Measurements from ENCODE around the gene ATG4A.

ATG4A gene

DNA sequence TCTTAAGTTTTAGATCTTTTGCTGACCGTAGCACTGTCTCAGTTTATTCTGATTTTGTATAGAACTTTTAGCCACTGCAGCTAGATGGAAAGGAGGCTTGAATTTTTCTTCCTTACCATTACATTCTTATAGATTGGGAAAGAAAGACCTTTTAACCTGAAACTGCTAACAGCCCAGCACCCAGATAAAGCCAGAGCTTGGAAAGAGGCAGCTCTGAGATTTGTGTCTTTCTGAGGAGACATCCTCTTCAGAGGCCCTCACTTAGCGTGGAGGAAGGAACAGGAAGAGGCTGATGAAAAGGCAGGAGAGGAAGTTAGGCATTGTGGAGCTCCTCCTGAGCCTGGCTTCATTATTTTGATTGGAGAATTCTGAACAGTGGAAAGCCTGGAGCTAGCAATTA lies 35.1 kb downstream of the ATG4A start:
- no peak overlapping the region for H3K27ac ChIP-seq (ENCODE audit: low read length)
- no peaks in the 10 kb centered on the region for H3K36me3 ChIP-seq (ENCODE audit: insufficient read depth, low read depth, low read length)
- no peak overlapping the region for H3K9ac ChIP-seq (ENCODE audit: low read depth, low read length)
- H3K27me3 ChIP-seq (ENCODE audit: insufficient read depth, low read length), result no peaks in the 10 kb centered on the region
- H3K4me1 ChIP-seq (ENCODE audit: insufficient read depth, low read length), result peaks cover 14% of the 10 kb centered on the region; the same call in 1 of the 2 replicates
- no peak overlapping the region for H3K4me3 ChIP-seq (ENCODE audit: low read length)
- no peaks in the 10 kb centered on the region for H3K9me3 ChIP-seq (ENCODE audit: insufficient read depth, low read depth, low read length)

DNA sequence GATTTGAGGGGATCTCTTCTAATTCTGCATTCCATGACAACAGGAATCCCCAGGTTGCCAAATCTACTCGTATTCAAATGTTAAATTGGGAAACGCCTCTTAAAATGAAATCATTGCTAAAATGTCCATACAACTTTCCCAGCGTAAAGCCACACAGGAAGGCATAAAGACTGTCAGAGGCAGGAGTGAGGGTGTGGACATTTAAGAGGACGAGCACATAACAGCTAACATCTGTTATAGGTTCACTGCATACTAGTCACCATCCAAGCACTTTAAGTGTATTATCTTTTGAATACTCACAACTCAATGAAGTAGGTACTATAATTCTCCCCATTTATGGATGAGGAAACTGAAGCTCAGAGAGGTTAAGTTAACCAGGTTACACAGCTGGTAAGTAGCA lies 35.6 kb downstream of the ATG4A start:
- no peak overlapping the region for H3K4me3 ChIP-seq (ENCODE audit: low read length)

GRCh38 chrX:108130889-108131288 lies 39.3 kb downstream of the ATG4A start:
- Histone ChIP-seq H3K27me3 (ENCODE audit: insufficient read depth, low read length) (no peaks in the 10 kb centered on the region), H3K4me3 (ENCODE audit: low read length) (no peak overlapping the region)

More for the DNA sequence above, 35.6 kb downstream of the ATG4A start:
- Histone ChIP-seq H3K4me1 (ENCODE audit: insufficient read depth, low read length) (peaks cover 14% of the 10 kb centered on the region; the same call in 1 of the 2 replicates), H3K27me3 (ENCODE audit: insufficient read depth, low read length) (no peaks in the 10 kb centered on the region), H3K9me3 (ENCODE audit: insufficient read depth, low read depth, low read length) (no peaks in the 10 kb centered on the region), H3K9ac (ENCODE audit: low read depth, low read length) (no peak overlapping the region), H3K27ac (ENCODE audit: low read length) (no peak overlapping the region), H3K36me3 (ENCODE audit: insufficient read depth, low read depth, low read length) (no peaks in the 10 kb centered on the region)

GRCh38 chrX:108131471-108131870 lies 39.9 kb downstream of the ATG4A start:
- no peak overlapping the region for H3K9ac ChIP-seq (ENCODE audit: low read depth, low read length)
- no peaks in the 10 kb centered on the region for H3K36me3 ChIP-seq (ENCODE audit: insufficient read depth, low read depth, low read length)
- H3K4me3 ChIP-seq (ENCODE audit: low read length), result no peak overlapping the region
- H3K9me3 ChIP-seq (ENCODE audit: insufficient read depth, low read depth, low read length), result no peaks in the 10 kb centered on the region
- peaks cover 9% of the 10 kb centered on the region; the same call in 1 of the 2 replicates for H3K4me1 ChIP-seq (ENCODE audit: insufficient read depth, low read length)
- no peak overlapping the region for H3K27ac ChIP-seq (ENCODE audit: low read length)
- no peaks in the 10 kb centered on the region for H3K27me3 ChIP-seq (ENCODE audit: insufficient read depth, low read length)

More at GRCh38 chrX:108130889-108131288, 39.3 kb downstream of the ATG4A start:
- peaks cover 14% of the 10 kb centered on the region; the same call in 1 of the 2 replicates for H3K4me1 ChIP-seq (ENCODE audit: insufficient read depth, low read length)
- no peak overlapping the region for H3K9ac ChIP-seq (ENCODE audit: low read depth, low read length)
- H3K9me3 ChIP-seq (ENCODE audit: insufficient read depth, low read depth, low read length), result no peaks in the 10 kb centered on the region
- no peak overlapping the region for H3K27ac ChIP-seq (ENCODE audit: low read length)
- H3K36me3 ChIP-seq (ENCODE audit: insufficient read depth, low read depth, low read length), result no peaks in the 10 kb centered on the region

- no peak overlapping the region for H3K9ac ChIP-seq (ENCODE audit: low read depth, low read length)
- no peaks in the 10 kb centered on the region for H3K36me3 ChIP-seq (ENCODE audit: insufficient read depth, low read depth, low read length)
- no peak overlapping the region for H3K4me3 ChIP-seq (ENCODE audit: low read length)
- no peaks in the 10 kb centered on the region for H3K27me3 ChIP-seq (ENCODE audit: insufficient read depth, low read length)
- no peak overlapping the region for H3K27ac ChIP-seq (ENCODE audit: low read length)
- no peaks in the 10 kb centered on the region for H3K9me3 ChIP-seq (ENCODE audit: insufficient read depth, low read depth, low read length)
- peaks cover 4% of the 10 kb centered on the region; the same call in 1 of the 2 replicates for H3K4me1 ChIP-seq (ENCODE audit: insufficient read depth, low read length)
Measured at GRCh38 chrX:108132034-108132433, 40.5 kb downstream of the ATG4A start.

- Histone ChIP-seq H3K4me1 (ENCODE audit: insufficient read depth, low read length) (no peaks in the 10 kb centered on the region), H3K27ac (ENCODE audit: low read length) (no peak overlapping the region), H3K4me3 (ENCODE audit: low read length) (no peak overlapping the region), H3K9ac (ENCODE audit: low read depth, low read length) (no peak overlapping the region), H3K9me3 (ENCODE audit: insufficient read depth, low read depth, low read length) (no peaks in the 10 kb centered on the region), H3K36me3 (ENCODE audit: insufficient read depth, low read depth, low read length) (no peaks in the 10 kb centered on the region), H3K27me3 (ENCODE audit: insufficient read depth, low read length) (no peaks in the 10 kb centered on the region)
Measured at GRCh38 chrX:108132876-108133275, 41.3 kb downstream of the ATG4A start.

DNA sequence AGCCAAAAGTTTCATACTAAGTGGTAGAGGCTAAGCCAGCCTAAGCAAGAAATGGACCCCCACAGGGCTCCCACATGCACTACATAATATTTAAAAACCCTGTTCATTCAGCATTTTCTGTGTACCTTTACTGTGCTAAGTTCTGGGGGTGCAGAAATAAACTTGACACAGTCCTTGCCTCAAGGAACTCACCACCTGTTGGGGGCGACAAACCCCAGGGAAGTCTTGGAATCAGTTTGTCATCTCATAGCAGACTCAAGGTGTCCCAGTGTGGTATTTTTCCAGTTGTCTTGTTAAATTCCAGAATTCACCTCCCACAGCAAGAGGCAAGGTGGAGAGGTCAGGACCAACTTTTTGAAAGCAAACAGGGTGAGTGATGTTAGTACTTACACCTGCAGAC lies 43.1 kb downstream of the ATG4A start:
- Histone ChIP-seq H3K36me3 (ENCODE audit: insufficient read depth, low read depth, low read length) (no peaks in the 10 kb centered on the region), H3K4me3 (ENCODE audit: low read length) (no peak overlapping the region)

GRCh38 chrX:108138814-108139702 lies 47.5 kb downstream of the ATG4A start:
- H3K9me3 ChIP-seq (ENCODE audit: insufficient read depth, low read depth, low read length), result no peaks in the 10 kb centered on the region

More for the DNA sequence above, 43.1 kb downstream of the ATG4A start:
- H3K4me1 ChIP-seq (ENCODE audit: insufficient read depth, low read length), result no peaks in the 10 kb centered on the region
- no peaks in the 10 kb centered on the region for H3K27me3 ChIP-seq (ENCODE audit: insufficient read depth, low read length)
- H3K27ac ChIP-seq (ENCODE audit: low read length), result no peak overlapping the region
- no peaks in the 10 kb centered on the region for H3K9me3 ChIP-seq (ENCODE audit: insufficient read depth, low read depth, low read length)
- H3K9ac ChIP-seq (ENCODE audit: low read depth, low read length), result no peak overlapping the region

GRCh38 chrX:108148524-108148923 lies 56.9 kb downstream of the ATG4A start:
- H3K4me3 ChIP-seq (ENCODE audit: low read length), result no peak overlapping the region
- no peaks in the 10 kb centered on the region for H3K36me3 ChIP-seq (ENCODE audit: insufficient read depth, low read depth, low read length)
- H3K9ac ChIP-seq (ENCODE audit: low read depth, low read length), result no peak overlapping the region
- H3K27ac ChIP-seq (ENCODE audit: low read length), result no peak overlapping the region
- H3K9me3 ChIP-seq (ENCODE audit: insufficient read depth, low read depth, low read length), result no peaks in the 10 kb centered on the region
- no peaks in the 10 kb centered on the region for H3K4me1 ChIP-seq (ENCODE audit: insufficient read depth, low read length)
- H3K27me3 ChIP-seq (ENCODE audit: insufficient read depth, low read length), result no peaks in the 10 kb centered on the region

More at GRCh38 chrX:108138814-108139702, 47.5 kb downstream of the ATG4A start:
- Histone ChIP-seq H3K36me3 (ENCODE audit: insufficient read depth, low read depth, low read length) (no peaks in the 10 kb centered on the region), H3K4me3 (ENCODE audit: low read length) (no peak overlapping the region), H3K27ac (ENCODE audit: low read length) (no peak overlapping the region), H3K27me3 (ENCODE audit: insufficient read depth, low read length) (no peaks in the 10 kb centered on the region), H3K9ac (ENCODE audit: low read depth, low read length) (no peak overlapping the region), H3K4me1 (ENCODE audit: insufficient read depth, low read length) (no peaks in the 10 kb centered on the region)

DNA sequence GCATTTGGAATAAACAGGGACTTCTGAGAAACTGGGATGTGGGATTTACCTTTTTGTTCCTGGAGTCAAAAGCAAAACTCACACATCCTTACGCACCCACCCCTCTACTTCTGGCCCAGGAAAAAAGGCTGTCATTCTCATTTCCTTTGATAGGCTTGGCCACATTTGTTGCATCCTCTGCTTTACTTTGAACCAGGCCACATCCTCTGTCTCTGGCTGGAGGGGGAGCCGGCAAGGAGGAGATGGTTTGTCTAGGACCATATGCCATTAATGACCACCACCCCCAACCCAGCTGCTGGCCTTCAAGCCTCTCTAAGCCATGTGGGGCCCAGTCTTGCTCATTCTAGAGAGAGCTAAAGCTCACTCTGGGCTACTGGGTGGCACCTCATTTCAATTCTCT lies 64.5 kb downstream of the ATG4A start:
- no peaks in the 10 kb centered on the region for H3K36me3 ChIP-seq (ENCODE audit: insufficient read depth, low read depth, low read length)

GRCh38 chrX:108156934-108157466 lies 65.4 kb downstream of the ATG4A start:
- H3K4me1 ChIP-seq (ENCODE audit: insufficient read depth, low read length), result no peaks in the 10 kb centered on the region
- no peak overlapping the region for H3K9ac ChIP-seq (ENCODE audit: low read depth, low read length)
- H3K27me3 ChIP-seq (ENCODE audit: insufficient read depth, low read length), result no peaks in the 10 kb centered on the region
- H3K4me3 ChIP-seq (ENCODE audit: low read length), result no peak overlapping the region
- H3K9me3 ChIP-seq (ENCODE audit: insufficient read depth, low read depth, low read length), result no peaks in the 10 kb centered on the region
- H3K27ac ChIP-seq (ENCODE audit: low read length), result no peak overlapping the region
- no peaks in the 10 kb centered on the region for H3K36me3 ChIP-seq (ENCODE audit: insufficient read depth, low read depth, low read length)

More for the DNA sequence above, 64.5 kb downstream of the ATG4A start:
- Histone ChIP-seq H3K4me3 (ENCODE audit: low read length) (no peak overlapping the region), H3K9ac (ENCODE audit: low read depth, low read length) (no peak overlapping the region), H3K27me3 (ENCODE audit: insufficient read depth, low read length) (no peaks in the 10 kb centered on the region), H3K27ac (ENCODE audit: low read length) (no peak overlapping the region), H3K4me1 (ENCODE audit: insufficient read depth, low read length) (no peaks in the 10 kb centered on the region), H3K9me3 (ENCODE audit: insufficient read depth, low read depth, low read length) (no peaks in the 10 kb centered on the region)

GRCh38 chrX:108157628-108158027 lies 66.0 kb downstream of the ATG4A start:
- H3K27ac ChIP-seq (ENCODE audit: low read length), result no peak overlapping the region

More at GRCh38 chrX:108157628-108158027, 66.0 kb downstream of the ATG4A start:
- Histone ChIP-seq H3K36me3 (ENCODE audit: insufficient read depth, low read depth, low read length) (no peaks in the 10 kb centered on the region), H3K9me3 (ENCODE audit: insufficient read depth, low read depth, low read length) (no peaks in the 10 kb centered on the region), H3K9ac (ENCODE audit: low read depth, low read length) (no peak overlapping the region), H3K4me1 (ENCODE audit: insufficient read depth, low read length) (no peaks in the 10 kb centered on the region), H3K27me3 (ENCODE audit: insufficient read depth, low read length) (no peaks in the 10 kb centered on the region), H3K4me3 (ENCODE audit: low read length) (no peak overlapping the region)
